Measurements from ENCODE around the gene SLC6A19. TPM values are rescaled to one million over a fixed set of nuclear protein-coding genes. Genes with fewer than 3 reads are reported as not detected.

The SLC6A19 gene
- total RNA-seq, 2 donors from 2014 or later: 0.09 to 0.17 TPM

- Histone ChIP-seq H3K36me3 (no peaks in the 10 kb centered on the region), H3K27ac (no peak overlapping the region), H3K4me1 (replicated peaks) (no peaks in the 10 kb centered on the region), H3K4me3 (no peak overlapping the region), H3K9me3 (no peaks in the 10 kb centered on the region), H3K27me3 (replicated peaks; ENCODE audit: insufficient read depth) (peaks cover 17% of the 10 kb centered on the region)
- no peak for TF ChIP-seq POLR2A (IDR thresholded peaks at IDR 0.05)
- TF ChIP-seq CTCF (IDR thresholded peaks at IDR 0.05): no peak
- no peak for TF ChIP-seq POLR2AphosphoS5 (IDR thresholded peaks at IDR 0.05)
- intact Hi-C loops (cut with DNase I): no loop called here
- DNase-seq (ENCODE audit: low spot score): no peak
- 62% methylated on average over 12 of the region's 13 CpGs for WGBS
These were observed 30.0 kb downstream of the SLC6A19 start for GRCh38 chr5:1231354-1231905.

- no peaks in the 10 kb centered on the region for H3K4me1 ChIP-seq (replicated peaks)
- intact Hi-C loops (cut with DNase I): no loop called here
- DNase-seq (ENCODE audit: low spot score): no peak
- H3K4me3 ChIP-seq: no peak overlapping the region
- TF ChIP-seq CTCF (IDR thresholded peaks at IDR 0.05): no peak
- no peak for TF ChIP-seq POLR2AphosphoS5 (IDR thresholded peaks at IDR 0.05)
- no peak for TF ChIP-seq POLR2A (IDR thresholded peaks at IDR 0.05)
- no peak overlapping the region for H3K27ac ChIP-seq
- H3K9me3 ChIP-seq: no peaks in the 10 kb centered on the region
- WGBS: 92% methylated on average over 25 of the region's 25 CpGs
- H3K27me3 ChIP-seq (replicated peaks; ENCODE audit: insufficient read depth): peaks cover 17% of the 10 kb centered on the region
- no peaks in the 10 kb centered on the region for H3K36me3 ChIP-seq
These were observed 31.4 kb downstream of the SLC6A19 start for GRCh38 chr5:1232780-1233179.

GRCh38 chr5:1235379-1235778 is 34.0 kb downstream of the SLC6A19 start:
- Histone ChIP-seq H3K4me3 (no peak overlapping the region), H3K27ac (no peak overlapping the region), H3K9me3 (no peaks in the 10 kb centered on the region), H3K27me3 (replicated peaks; ENCODE audit: insufficient read depth) (peaks cover 16% of the 10 kb centered on the region), H3K4me1 (replicated peaks) (no peaks in the 10 kb centered on the region), H3K36me3 (no peaks in the 10 kb centered on the region)
- 79% methylated on average over 8 of the region's 8 CpGs for WGBS
- no peak for DNase-seq (ENCODE audit: low spot score)
- TF ChIP-seq CTCF (IDR thresholded peaks at IDR 0.05) (no peak), POLR2A (IDR thresholded peaks at IDR 0.05) (no peak), POLR2AphosphoS5 (IDR thresholded peaks at IDR 0.05) (no peak)
- intact Hi-C loops (cut with DNase I): no loop called here

GRCh38 chr5:1235838-1236237 is 34.4 kb downstream of the SLC6A19 start:
- no peaks in the 10 kb centered on the region for H3K36me3 ChIP-seq
- DNase-seq (ENCODE audit: low spot score): no peak
- H3K27me3 ChIP-seq (replicated peaks; ENCODE audit: insufficient read depth): peaks cover 15% of the 10 kb centered on the region
- TF ChIP-seq POLR2A (IDR thresholded peaks at IDR 0.05) (no peak), POLR2AphosphoS5 (IDR thresholded peaks at IDR 0.05) (no peak), CTCF (IDR thresholded peaks at IDR 0.05) (no peak)
- intact Hi-C loops (cut with DNase I): no loop called here
- H3K27ac ChIP-seq: no peak overlapping the region
- H3K9me3 ChIP-seq: no peaks in the 10 kb centered on the region
- H3K4me3 ChIP-seq: no peak overlapping the region
- no peaks in the 10 kb centered on the region for H3K4me1 ChIP-seq (replicated peaks)
- 97% methylated on average over 1 of the region's 1 CpG for WGBS

- intact Hi-C loops (cut with DNase I): no loop called here
- Histone ChIP-seq H3K4me3 (no peak overlapping the region), H3K4me1 (replicated peaks) (no peaks in the 10 kb centered on the region), H3K27ac (no peak overlapping the region), H3K27me3 (replicated peaks; ENCODE audit: insufficient read depth) (peaks cover under 1% of the 10 kb centered on the region), H3K9me3 (no peaks in the 10 kb centered on the region), H3K36me3 (no peaks in the 10 kb centered on the region)
- TF ChIP-seq POLR2A (IDR thresholded peaks at IDR 0.05) (no peak), CTCF (IDR thresholded peaks at IDR 0.05) (no peak), POLR2AphosphoS5 (IDR thresholded peaks at IDR 0.05) (no peak)
- 48% methylated on average over 22 of the region's 22 CpGs for WGBS
- DNase-seq (ENCODE audit: low spot score): no peak
These were observed 38.3 kb downstream of the SLC6A19 start for GRCh38 chr5:1239505-1240251.

Measured in prostate gland (tissue), 2 donors.